ENCODE results near the gene CRTAP.

Gene CRTAP

GRCh38 chr3:33111581-33111980, 2.2 kb upstream of the CRTAP start:
- peaks cover 21% of the 10 kb centered on the region for H3K4me1 Mint-ChIP-seq (ENCODE audit: low read depth)
- no peak overlapping the region for H3K4me3 Mint-ChIP-seq
- no peaks in the 10 kb centered on the region for H3K36me3 Mint-ChIP-seq (ENCODE audit: low read depth)
- H3K27ac Mint-ChIP-seq: no peak overlapping the region
- no peaks in the 10 kb centered on the region for H3K9me3 Mint-ChIP-seq
- DNase-seq (ENCODE audit: low spot score): no peak
- no peaks in the 10 kb centered on the region for H3K27me3 Mint-ChIP-seq (ENCODE audit: low read depth)

DNA sequence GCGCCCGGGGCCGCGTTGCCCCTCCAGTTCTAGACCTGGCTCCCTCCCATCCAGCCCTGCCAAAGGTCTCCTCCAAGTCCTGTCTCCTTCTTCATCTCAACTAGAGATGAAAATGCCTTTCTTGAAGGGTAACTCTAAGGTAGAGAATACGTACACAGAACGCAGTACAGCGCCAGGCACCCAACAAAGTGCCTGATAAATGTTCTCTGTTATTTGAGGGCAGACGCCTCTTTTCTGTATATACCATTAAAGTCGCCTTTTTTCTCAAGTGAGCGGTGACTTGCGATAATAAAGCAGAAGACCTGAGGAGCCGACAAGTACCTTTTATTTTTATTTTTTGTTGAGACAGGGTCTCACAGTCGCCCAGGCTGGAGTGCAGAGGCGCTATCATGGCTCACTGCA, 809 bp downstream of the CRTAP start:
- Mint-ChIP-seq H3K27me3 (ENCODE audit: low read depth) (no peaks in the 10 kb centered on the region), H3K9me3 (no peaks in the 10 kb centered on the region), H3K4me1 (ENCODE audit: low read depth) (peaks cover 21% of the 10 kb centered on the region), H3K27ac (peak overlapping the region; percentile 83), H3K36me3 (ENCODE audit: low read depth) (no peaks in the 10 kb centered on the region), H3K4me3 (peak overlapping the region; percentile 90)
- DNase-seq (ENCODE audit: low spot score): no peak

DNA sequence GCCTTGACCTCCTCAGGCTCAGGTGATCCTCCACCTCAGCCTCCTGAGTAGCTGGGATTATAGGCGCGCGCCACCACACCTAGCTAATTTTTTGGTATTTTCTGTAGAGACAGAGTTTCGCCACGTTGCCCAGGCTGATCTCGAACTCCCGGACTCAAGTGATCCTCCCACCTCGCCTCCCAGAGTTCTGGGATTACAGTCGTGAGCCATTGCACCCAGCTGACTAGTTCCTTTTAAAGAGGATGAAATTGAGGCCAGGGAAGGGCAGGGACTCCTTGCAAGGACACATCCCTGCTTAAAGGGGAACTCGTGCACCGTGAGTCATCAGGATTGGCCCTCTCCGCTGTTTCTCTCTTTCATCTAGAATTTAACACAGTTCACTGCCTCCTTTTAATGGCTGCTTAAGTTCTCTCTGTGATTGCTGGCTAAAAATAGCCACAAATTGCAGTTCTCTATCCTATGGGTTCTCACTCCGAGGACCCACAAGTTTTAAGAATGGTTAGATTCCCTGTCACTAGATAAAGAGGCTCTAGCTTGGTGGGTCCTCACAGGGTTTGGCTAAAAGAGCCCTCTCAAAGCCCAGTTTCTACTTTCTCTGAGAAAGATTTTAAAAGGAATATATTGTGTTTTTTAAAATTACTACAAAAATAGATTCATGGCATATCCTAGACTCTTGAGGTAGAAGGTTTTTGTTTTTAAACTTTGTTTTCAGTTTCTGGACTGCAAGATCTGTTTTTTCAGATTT, 1.4 kb downstream of the CRTAP start:
- no peak for DNase-seq (ENCODE audit: low spot score)
- no peaks in the 10 kb centered on the region for H3K36me3 Mint-ChIP-seq (ENCODE audit: low read depth)
- H3K9me3 Mint-ChIP-seq: no peaks in the 10 kb centered on the region
- H3K4me3 Mint-ChIP-seq: peak overlapping the region; percentile 90
- peaks cover 21% of the 10 kb centered on the region for H3K4me1 Mint-ChIP-seq (ENCODE audit: low read depth)
- H3K27me3 Mint-ChIP-seq (ENCODE audit: low read depth): no peaks in the 10 kb centered on the region
- no peak overlapping the region for H3K27ac Mint-ChIP-seq

DNA sequence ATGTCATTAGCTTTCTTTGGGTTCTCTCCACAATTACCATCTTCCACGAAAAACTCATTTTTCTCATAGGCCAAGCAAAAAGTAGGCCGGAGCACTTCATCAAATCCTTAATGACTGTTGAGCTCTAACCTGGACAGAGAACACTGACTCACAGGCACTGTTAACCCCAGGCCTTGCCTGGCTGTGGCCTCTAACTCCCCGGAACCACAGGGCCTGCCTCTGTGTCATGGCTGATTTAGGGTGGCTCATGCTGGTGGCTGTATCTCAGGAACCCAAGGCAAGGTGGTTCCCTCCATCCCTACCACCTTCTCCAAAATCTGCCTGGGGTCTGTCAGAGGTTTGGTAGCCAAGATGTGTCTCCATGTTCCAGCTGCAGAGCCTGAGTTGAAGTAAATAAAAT, 3.6 kb downstream of the CRTAP start:
- H3K4me1 Mint-ChIP-seq (ENCODE audit: low read depth): peaks cover 12% of the 10 kb centered on the region
- no peak for DNase-seq (ENCODE audit: low spot score)
- no peak overlapping the region for H3K27ac Mint-ChIP-seq
- no peaks in the 10 kb centered on the region for H3K27me3 Mint-ChIP-seq (ENCODE audit: low read depth)
- H3K9me3 Mint-ChIP-seq: no peaks in the 10 kb centered on the region
- no peaks in the 10 kb centered on the region for H3K36me3 Mint-ChIP-seq (ENCODE audit: low read depth)
- no peak overlapping the region for H3K4me3 Mint-ChIP-seq

DNA sequence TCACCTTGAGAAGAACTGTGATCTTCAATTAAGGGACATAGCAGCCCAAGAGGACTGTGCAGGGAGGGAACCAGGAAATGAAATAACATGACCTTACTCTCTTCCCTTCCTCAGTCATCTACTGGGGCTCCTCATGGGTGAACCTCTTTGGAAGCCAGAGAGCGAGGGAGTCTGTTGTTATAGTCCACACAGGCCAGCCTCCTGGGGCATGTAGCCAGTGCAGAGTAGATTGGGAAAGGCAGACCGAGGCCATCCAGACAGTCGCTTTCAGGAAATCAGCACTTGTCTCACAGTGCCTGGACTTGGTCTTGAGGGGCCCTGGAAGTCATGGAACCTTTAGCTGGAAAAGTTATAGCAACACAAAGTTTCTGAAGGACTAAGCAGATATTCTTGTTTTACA, 6.1 kb downstream of the CRTAP start:
- Mint-ChIP-seq H3K27ac (no peak overlapping the region), H3K4me3 (no peak overlapping the region), H3K36me3 (ENCODE audit: low read depth) (peaks cover 7% of the 10 kb centered on the region), H3K9me3 (no peaks in the 10 kb centered on the region), H3K4me1 (ENCODE audit: low read depth) (peaks cover 2% of the 10 kb centered on the region), H3K27me3 (ENCODE audit: low read depth) (no peaks in the 10 kb centered on the region)
- DNase-seq (ENCODE audit: low spot score): no peak

DNA sequence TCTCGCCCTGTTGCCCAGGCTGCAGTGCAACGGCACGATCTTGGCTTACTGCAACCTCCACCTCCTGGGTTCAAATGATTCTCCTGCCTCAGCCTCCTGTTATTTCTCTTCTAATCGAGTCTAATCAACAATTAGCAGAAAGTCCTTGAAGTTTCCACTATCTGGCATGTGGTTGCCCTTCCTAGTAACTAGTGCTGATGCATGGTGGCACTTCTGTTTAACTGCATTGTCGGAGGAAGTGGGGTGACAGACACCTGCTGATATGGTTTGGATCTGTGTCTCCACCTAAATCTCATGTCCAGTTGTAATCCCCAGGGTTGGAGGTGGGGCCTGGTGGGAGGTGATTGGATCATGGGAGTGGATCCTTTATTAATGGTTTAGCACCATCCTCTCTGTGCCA, 9.2 kb downstream of the CRTAP start:
- Mint-ChIP-seq H3K9me3 (no peaks in the 10 kb centered on the region), H3K27ac (no peak overlapping the region), H3K36me3 (ENCODE audit: low read depth) (peaks cover 12% of the 10 kb centered on the region), H3K4me3 (no peak overlapping the region), H3K27me3 (ENCODE audit: low read depth) (no peaks in the 10 kb centered on the region), H3K4me1 (ENCODE audit: low read depth) (no peaks in the 10 kb centered on the region)
- no peak for DNase-seq (ENCODE audit: low spot score)

DNA sequence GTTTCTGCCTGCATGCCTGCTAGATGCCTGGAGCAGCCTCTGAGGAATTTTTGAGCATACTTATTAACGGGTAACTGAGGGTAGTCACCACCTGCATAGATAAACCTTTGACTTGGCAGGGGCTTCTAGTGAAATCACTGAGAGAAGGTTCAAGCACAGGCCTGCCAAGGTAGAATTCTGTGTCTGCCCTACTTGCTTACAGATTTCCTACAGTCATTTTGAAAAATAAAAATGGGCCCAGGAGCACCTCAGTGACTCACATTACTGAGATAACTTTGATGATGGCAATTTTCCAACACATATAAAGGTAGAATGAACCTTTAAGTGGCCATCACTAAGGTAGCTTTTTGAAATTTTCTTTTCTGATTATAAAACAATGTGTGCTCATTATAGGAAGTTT, 10.8 kb downstream of the CRTAP start:
- Mint-ChIP-seq H3K4me1 (ENCODE audit: low read depth) (no peaks in the 10 kb centered on the region), H3K36me3 (ENCODE audit: low read depth) (peaks cover 12% of the 10 kb centered on the region), H3K27me3 (ENCODE audit: low read depth) (no peaks in the 10 kb centered on the region), H3K27ac (no peak overlapping the region), H3K9me3 (no peaks in the 10 kb centered on the region), H3K4me3 (no peak overlapping the region)
- no peak for DNase-seq (ENCODE audit: low spot score)

DNA sequence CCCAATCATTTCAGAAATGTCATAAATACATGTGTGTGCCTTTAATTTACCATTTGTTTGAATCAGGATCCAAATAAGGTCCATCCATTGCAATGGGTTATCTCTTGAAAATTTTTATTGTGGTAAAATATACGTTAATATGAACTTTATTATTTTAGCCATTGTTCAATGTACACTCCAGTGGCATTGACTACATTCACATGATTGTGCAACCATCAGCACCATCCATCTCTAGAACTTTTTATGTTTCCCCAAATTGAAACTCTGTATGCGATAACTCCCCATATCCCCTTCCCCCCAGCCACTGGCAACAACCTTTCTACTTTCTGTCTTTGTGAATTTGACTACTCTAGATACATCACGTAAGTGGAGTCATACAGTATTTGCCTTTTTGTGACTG, 12.0 kb downstream of the CRTAP start:
- H3K4me1 Mint-ChIP-seq (ENCODE audit: low read depth): no peaks in the 10 kb centered on the region
- H3K9me3 Mint-ChIP-seq: no peaks in the 10 kb centered on the region
- H3K27ac Mint-ChIP-seq: no peak overlapping the region
- H3K4me3 Mint-ChIP-seq: no peak overlapping the region
- peaks cover 12% of the 10 kb centered on the region for H3K36me3 Mint-ChIP-seq (ENCODE audit: low read depth)
- DNase-seq (ENCODE audit: low spot score): no peak
- no peaks in the 10 kb centered on the region for H3K27me3 Mint-ChIP-seq (ENCODE audit: low read depth)

DNA sequence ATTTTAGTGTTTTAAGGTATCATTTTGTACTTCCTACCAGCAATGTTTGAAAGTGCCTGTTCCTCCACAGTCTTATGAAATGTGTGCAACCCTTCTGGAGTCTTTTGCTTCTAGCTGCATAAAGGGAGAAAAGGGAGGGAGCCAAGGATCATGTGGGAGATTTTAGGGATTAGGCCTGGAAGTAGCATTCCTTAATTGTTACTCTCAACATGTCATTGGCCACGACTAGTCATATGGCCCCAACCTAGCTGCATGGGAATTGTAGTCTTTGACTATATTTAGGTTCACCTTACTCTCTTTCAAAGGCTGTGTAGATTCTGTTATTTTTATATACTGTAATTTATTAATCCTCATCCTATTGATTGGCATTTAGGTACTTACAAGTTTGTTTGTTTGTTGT, 14.9 kb downstream of the CRTAP start:
- Mint-ChIP-seq H3K4me3 (no peak overlapping the region), H3K27me3 (ENCODE audit: low read depth) (no peaks in the 10 kb centered on the region), H3K36me3 (ENCODE audit: low read depth) (peaks cover 17% of the 10 kb centered on the region), H3K27ac (no peak overlapping the region), H3K9me3 (no peaks in the 10 kb centered on the region), H3K4me1 (ENCODE audit: low read depth) (peaks cover 2% of the 10 kb centered on the region)
- DNase-seq (ENCODE audit: low spot score): no peak

DNA sequence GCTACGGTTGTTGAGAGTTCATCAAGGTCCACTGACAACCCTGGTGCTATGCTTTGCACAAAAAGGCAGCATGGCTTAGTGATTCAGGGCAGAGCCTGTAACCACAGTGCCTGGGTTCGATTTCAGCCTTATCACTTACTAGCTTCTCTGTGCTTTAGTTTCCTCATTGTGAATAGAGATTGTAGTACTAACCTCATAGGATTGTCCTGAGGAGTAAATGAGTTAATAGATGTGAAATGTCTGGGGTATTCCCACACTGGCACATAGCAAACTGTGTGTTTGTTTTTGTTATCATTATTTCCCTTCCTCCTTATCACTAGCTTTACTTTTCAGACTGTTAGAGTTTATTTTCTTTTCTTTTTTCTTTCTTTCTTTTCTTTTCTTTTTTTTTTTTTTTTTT, 16.3 kb downstream of the CRTAP start:
- peaks cover 15% of the 10 kb centered on the region for H3K36me3 Mint-ChIP-seq (ENCODE audit: low read depth)
- no peak overlapping the region for H3K27ac Mint-ChIP-seq
- H3K4me1 Mint-ChIP-seq (ENCODE audit: low read depth): peaks cover 8% of the 10 kb centered on the region

DNA sequence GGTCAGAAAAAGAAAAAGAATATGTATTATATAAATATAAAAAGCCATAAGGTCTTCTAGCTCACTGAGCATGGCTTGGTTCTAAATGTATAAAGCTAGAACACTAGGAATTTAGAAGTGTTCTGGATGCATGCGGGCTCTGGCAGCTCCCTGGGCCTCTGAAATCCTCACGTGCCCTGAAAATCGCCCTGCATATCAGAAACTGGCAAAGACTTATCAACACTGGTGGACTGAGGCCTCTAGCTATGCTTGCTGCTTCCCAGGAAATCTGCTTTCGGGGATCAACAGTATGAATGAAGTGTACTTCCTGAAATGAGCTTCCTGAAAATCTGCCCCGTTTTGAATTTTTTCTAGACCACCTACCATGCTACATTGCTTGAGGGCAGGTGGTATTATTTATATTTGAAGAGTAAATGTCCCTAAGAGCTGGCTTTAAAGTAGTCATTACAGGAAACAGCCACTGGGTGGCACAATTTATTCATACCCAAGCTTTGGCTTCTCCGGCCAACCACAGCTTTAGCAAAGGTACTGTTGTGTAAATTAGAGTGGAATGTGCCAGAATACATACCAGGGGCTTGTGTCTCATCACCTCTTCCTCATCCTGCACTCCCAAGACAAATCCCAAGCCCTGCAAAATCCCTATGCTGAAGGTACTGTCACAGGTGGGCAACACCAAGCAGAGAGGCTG, 17.7 kb downstream of the CRTAP start:
- peaks cover 8% of the 10 kb centered on the region for H3K4me1 Mint-ChIP-seq (ENCODE audit: low read depth)
- peak; percentile 19 for DNase-seq (ENCODE audit: low spot score)

More for the DNA sequence above, 16.3 kb downstream of the CRTAP start:
- no peak for DNase-seq (ENCODE audit: low spot score)
- H3K4me3 Mint-ChIP-seq: no peak overlapping the region
- no peaks in the 10 kb centered on the region for H3K9me3 Mint-ChIP-seq
- no peaks in the 10 kb centered on the region for H3K27me3 Mint-ChIP-seq (ENCODE audit: low read depth)

DNA sequence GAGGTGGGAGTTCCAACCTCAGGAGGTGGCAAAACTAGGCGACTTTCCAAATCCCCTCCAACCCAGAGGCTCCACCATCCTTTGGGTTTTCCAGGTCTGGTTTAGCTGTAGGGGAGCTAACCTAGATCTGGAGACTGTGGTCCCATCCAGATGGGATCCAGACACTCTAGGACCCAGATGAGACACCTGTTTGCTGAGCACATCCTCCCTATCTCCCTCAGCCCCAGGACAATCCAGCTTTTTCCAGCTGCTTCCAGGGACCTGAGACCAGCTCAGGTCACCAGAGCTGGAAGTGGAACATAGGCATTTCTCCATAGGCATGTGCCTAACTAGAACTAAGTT, 18.2 kb downstream of the CRTAP start:
- Mint-ChIP-seq H3K4me1 (ENCODE audit: low read depth) (peaks cover 8% of the 10 kb centered on the region), H3K27me3 (ENCODE audit: low read depth) (no peaks in the 10 kb centered on the region), H3K27ac (no peak overlapping the region), H3K36me3 (ENCODE audit: low read depth) (peaks cover 17% of the 10 kb centered on the region), H3K9me3 (no peaks in the 10 kb centered on the region), H3K4me3 (no peak overlapping the region)
- DNase-seq (ENCODE audit: low spot score): no peak

More for the DNA sequence above, 17.7 kb downstream of the CRTAP start:
- H3K4me3 Mint-ChIP-seq: no peak overlapping the region
- H3K36me3 Mint-ChIP-seq (ENCODE audit: low read depth): peaks cover 15% of the 10 kb centered on the region
- H3K27ac Mint-ChIP-seq: no peak overlapping the region
- H3K9me3 Mint-ChIP-seq: no peaks in the 10 kb centered on the region
- H3K27me3 Mint-ChIP-seq (ENCODE audit: low read depth): no peaks in the 10 kb centered on the region

DNA sequence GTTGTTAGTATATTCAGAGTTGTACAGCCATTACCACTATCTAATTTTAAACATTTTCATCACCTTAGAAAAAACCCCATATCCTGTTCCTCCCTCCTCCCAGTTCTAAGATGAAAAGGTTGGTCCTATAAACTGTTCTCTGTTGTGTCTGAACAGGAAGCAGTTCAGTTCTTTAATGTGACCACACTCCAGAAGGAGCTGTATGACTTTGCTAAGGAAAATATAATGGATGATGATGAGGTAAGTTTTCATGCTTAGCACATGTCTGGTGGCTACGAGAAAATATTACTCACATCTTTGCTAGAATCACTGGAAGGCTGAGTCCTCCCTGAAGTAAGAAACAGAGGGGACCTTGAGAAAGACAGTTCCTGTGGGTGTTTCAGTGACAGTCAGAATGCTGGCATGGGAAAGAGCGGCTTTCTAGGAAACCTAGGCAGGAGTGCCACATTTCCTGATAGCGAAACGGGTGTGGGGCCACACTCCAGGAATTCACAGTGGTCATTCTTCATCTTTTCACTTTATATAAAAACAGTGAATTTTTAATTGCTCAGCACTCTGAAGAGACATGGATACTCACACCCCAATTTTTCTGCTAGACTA, 20.3 kb downstream of the CRTAP start:
- Mint-ChIP-seq H3K36me3 (ENCODE audit: low read depth) (peaks cover 17% of the 10 kb centered on the region), H3K27ac (peak overlapping the region; percentile 21), H3K27me3 (ENCODE audit: low read depth) (no peaks in the 10 kb centered on the region), H3K4me3 (no peak overlapping the region), H3K9me3 (no peaks in the 10 kb centered on the region), H3K4me1 (ENCODE audit: low read depth) (peaks cover 8% of the 10 kb centered on the region)
- no peak for DNase-seq (ENCODE audit: low spot score)

DNA sequence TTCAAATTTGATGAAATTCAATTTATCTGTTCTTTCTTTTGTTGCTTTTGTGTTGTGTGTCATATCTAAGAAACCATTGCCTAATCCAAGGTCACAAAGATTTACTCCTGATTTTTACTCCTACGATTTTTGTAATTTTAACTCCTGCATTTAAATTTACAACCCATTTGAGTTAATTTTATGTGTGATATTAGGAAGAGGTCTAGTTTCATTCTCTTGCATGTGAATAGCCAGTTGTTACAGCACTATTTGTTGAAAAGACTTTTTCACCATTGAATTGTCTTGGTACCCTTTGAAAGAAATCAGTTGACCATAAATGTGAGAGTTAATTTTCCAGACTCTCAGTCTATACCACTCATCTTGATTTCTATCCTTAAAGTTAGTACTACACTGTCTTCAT, 23.9 kb downstream of the CRTAP start:
- DNase-seq (ENCODE audit: low spot score): no peak
- peaks cover 17% of the 10 kb centered on the region for H3K36me3 Mint-ChIP-seq (ENCODE audit: low read depth)

More for the DNA sequence above, 23.9 kb downstream of the CRTAP start:
- Mint-ChIP-seq H3K27me3 (ENCODE audit: low read depth) (no peaks in the 10 kb centered on the region), H3K4me1 (ENCODE audit: low read depth) (peaks cover 8% of the 10 kb centered on the region), H3K27ac (no peak overlapping the region), H3K9me3 (no peaks in the 10 kb centered on the region), H3K4me3 (no peak overlapping the region)

All from T-helper 2 cell treated with Interferon-gamma antibody and Interleukin-4, amounts not matched to agents 5 μg/mL and 100 μg/mL, for 36 hours (primary cell).